ENCODE results near the gene RPS6KA2.

- TF ChIP-seq POLR2A (IDR thresholded peaks at IDR 0.05): no peak
- no peak for TF ChIP-seq CTCF (IDR thresholded peaks at IDR 0.05)
Observed at GRCh38 chr6:166560222-166560621, 66.8 kb downstream of the RPS6KA2 start.

Data from testis (tissue), 2 donors.